Measurements from ENCODE around the gene KCNIP2.

- TF ChIP-seq, protein P1, sequence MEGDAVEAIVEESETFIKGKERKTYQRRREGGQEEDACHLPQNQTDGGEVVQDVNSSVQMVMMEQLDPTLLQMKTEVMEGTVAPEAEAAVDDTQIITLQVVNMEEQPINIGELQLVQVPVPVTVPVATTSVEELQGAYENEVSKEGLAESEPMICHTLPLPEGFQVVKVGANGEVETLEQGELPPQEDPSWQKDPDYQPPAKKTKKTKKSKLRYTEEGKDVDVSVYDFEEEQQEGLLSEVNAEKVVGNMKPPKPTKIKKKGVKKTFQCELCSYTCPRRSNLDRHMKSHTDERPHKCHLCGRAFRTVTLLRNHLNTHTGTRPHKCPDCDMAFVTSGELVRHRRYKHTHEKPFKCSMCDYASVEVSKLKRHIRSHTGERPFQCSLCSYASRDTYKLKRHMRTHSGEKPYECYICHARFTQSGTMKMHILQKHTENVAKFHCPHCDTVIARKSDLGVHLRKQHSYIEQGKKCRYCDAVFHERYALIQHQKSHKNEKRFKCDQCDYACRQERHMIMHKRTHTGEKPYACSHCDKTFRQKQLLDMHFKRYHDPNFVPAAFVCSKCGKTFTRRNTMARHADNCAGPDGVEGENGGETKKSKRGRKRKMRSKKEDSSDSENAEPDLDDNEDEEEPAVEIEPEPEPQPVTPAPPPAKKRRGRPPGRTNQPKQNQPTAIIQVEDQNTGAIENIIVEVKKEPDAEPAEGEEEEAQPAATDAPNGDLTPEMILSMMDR (IDR thresholded peaks at IDR 0.05) = no peak
- no peak for TF ChIP-seq EP300 (IDR thresholded peaks at IDR 0.05)
- TF ChIP-seq POLR2A (IDR thresholded peaks at IDR 0.05) = no peak
Observed at GRCh38 chr10:101781655-101781983, 62.0 kb downstream of the KCNIP2 start.

Measured in ovary (tissue), 3 donors.